NCI-H1417 treated with DMSO at 0.1 percent for 48 hours (cell line): ENCODE measurements around the gene PPIL4.
"Not testable (repeated sequence)": the region's sequence is repeated elsewhere in the genome, so short reads cannot be mapped to it uniquely, and the experiment has no call there.

Experiments used
- DNase-seq: peaks from one replicate; lab custom pipeline; 2025; lab: John Stamatoyannopoulos, UW

PPIL4 gene

DNA sequence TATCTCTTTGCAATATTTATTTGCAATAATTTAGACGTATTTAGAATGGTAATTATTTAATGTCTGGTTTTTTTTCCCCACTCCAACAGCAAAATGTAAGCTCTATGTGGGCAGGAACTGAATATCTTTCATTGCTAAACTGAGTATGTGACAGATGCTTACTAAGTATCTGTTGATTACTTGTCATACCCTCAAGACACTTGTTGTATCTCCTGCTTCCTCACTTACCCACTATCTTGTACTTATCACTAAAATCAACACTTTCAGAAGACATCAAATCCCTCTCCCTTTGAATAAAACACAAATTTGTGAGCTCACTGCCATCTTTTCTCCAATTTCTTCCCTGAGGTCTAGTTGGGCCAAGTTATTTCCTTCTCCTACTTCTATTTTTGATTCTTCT lies 30.3 kb downstream of the PPIL4 start:
- DNase-seq: no peak

DNA sequence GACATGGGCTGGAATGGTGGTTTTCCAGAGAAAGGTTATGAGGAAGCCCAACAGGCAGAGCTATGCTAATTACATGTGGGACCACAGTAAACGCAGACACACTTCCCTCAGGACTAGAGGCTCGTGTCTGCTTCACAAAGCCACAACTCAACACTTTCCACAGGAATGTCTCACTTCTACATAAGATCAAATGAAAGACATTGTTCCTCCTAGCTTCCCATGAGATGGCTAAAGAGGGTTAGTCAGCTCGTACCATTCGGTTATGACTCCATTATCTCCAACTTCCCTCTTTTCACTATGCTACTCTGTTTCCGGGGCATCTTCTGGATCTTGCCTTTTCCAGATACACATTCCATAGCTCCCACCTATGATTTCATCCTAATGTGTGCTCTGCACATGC lies 31.9 kb downstream of the PPIL4 start:
- DNase-seq: no peak

DNA sequence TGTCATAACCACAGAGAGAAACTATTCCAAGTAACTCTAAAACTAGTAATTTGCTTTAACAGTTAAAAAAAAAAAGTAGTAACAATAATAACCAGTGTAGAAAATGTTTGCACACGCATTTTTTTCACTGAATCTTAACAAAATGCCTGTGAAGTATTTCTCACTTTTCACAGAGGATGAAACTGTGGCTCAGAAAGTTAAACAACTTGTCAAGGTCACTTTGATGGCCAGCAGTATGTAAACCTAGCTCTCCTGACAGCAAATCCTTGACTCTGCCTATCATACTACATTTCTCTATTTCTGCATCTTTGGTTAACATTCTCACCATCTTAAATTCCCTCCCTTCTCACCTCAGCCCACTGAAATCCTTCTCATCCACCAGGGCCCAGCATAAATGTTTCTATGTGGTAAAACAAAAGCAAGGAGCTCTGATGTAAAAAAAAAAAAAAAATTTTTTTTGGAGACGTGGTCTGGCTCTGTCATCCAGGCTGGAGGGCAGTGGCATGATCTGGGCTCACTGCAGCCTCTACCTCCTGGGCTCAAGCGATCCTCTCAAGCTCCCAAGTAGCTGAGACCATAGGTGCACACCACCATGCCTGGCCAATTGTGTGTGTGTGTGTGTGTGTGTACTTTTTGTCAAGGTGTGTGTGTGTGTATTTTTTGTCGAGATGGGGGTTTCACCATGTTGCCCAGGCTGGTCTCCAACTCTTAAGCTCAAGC lies 34.9 kb downstream of the PPIL4 start:
- no peak for DNase-seq

DNA sequence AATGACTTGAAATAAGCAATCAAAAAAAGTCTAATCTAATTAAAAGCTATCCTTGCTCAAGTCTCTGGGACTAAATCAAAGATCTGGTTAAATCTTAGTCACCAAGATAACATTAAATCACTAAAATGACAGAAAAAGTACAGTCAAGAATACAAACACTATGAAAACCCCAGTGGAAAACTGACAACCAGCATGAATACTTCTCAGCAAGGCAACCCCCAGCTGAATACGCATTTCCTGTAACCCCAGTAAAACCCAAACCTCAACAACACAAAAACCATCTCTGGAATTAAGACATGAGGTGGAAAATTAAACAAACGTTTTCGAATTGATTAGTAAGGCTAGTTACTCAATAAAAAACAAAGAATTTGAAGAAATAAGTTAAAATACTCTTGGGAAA lies 37.4 kb downstream of the PPIL4 start:
- DNase-seq: no peak

DNA sequence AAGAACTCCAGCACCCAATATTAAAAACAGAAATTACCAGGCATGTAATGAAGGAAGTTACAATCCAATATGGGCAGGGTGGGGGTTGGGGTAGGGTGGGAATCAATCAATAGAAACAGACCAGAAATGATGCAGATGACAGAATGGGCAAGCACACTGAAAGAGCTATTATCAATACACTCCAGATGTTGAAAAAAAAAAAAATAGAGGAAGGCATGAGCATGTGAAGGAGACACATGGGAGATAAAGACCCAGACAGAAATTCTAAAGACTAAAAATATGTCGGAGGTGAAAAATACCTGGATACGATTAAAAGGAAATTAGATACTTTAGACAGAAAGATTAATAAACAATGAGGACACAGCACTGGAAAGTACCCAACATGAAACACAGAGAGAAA lies 42.0 kb downstream of the PPIL4 start:
- DNase-seq: no peak

DNA sequence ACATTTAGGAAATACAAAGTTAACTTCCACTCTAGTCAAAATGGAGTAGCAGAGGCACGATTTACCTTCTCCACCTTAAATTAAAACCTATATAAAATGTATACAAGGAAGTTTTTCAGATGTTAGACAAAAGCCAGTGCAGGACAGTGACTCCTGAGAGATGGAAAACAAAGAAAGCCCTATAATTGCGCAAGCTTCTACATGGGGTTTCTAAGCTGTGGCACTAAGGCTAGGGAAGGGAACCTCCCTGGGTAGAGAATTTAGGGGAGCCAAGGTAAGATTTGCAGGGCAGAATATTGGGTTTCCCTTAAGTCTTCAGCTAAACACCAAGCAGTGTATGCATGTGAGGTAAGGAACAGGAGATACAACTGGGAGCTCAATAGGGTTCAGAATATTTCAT lies 42.6 kb downstream of the PPIL4 start:
- no peak for DNase-seq

DNA sequence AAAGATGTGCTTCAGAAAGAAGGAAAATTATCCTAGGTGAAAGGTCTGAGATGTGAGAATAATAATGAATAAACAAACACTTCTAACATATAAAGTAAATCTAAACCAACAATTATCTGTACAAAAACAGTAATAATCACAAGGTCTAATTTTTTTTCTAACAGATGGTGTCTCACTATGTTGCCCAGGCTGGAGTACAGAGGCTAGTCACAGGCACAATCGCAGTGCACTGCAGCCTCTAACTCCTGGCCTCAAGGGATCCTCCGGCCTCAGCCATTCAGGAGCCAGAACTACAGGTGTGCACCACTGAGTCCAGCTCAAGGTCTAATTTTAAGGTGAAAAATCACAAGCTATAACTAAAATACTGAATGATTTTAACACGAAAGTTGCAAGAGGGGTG lies 44.1 kb downstream of the PPIL4 start:
- DNase-seq: no peak

DNA sequence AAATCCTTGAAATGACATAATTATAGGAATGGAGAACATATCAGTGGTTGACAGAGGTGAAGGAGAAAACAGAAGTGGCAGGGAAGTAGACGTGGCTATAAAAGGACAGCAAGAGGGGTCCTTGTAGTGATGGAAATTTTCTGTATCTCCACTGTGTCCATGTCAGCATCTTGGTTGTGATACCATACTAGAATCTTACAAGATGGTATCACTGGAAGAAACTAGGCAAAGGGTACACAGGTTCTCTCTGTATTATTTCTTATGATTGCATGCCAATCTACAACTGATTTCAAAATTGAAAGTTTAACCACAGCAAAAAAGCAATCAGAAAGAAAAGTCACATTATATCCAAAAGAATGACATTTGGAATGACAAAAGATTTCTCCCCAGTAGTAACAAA lies 44.6 kb downstream of the PPIL4 start:
- DNase-seq: no peak

DNA sequence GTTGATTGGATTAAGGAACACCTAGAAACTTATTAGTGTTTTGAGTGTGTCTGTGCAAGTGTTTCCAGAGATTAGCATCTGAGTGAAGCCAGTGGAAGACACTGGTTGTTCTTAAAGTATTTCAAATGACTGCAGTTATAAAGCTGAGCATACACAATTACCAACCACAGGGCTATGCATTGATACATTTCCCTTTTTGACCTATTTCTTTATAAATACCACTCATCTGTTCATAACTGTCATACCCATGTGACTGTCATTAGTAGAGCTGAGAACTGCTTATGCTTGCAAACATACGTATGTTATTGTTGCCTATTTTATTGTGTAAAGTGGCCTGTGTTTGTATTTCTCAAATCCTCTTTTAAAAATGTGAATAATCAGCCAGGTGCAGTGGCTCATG lies 45.7 kb downstream of the PPIL4 start:
- no peak for DNase-seq

DNA sequence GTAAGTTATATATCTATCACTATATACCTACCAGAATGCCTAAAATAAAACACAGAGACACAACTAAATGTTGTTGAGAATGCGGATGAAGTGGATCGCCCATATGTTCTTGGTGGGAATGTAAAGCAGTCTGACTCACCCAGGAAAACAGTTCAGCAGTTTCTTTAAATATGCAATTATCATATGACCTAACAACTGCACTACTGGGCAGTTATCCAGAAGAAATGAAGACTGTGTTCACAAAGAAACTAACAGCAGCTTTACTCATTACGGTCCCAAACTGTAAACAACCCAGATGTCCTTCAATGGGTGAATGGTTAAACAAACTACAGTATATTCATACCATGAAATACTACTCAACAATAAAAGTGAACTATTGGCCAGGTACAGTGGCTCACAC lies 46.8 kb downstream of the PPIL4 start:
- no peak for DNase-seq

DNA sequence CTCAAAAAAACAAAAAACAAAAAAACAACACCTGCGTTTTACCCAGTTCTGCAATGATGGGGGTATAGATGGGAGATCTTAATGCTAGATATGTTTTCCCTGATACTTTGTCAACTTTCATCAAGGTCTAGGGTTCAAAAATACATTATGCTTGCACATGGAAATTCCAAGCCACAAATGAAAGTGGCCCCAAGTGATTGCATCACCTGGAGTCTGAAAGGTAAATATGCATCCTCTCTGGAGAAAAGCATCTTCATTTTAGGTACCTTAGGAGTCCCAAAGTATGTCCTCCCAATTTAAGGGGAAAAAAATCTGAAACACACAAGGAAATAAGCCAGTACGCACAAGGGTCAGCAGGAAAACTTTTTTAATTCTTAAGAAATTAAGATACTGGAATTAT lies 48.5 kb downstream of the PPIL4 start:
- DNase-seq: no peak

DNA sequence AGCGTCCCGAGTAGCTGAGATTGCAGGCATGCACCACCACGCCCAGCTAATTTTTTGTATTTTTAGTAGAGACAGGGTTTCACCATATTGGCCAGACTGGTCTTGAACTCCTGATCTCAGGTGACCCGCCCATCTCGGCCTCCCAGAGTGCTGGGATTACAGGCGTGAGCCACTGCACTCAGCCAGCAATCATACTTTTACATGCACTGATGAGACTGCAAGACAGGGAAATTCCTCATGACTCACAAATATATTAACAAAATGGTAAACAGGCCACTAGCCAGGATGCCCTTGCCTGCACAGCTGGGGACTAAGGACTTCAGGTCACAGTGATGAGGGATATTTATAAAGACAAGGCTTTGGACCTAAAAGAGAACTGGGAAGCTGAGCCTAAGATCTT lies 49.2 kb downstream of the PPIL4 start:
- not testable (repeated sequence) for DNase-seq

DNA sequence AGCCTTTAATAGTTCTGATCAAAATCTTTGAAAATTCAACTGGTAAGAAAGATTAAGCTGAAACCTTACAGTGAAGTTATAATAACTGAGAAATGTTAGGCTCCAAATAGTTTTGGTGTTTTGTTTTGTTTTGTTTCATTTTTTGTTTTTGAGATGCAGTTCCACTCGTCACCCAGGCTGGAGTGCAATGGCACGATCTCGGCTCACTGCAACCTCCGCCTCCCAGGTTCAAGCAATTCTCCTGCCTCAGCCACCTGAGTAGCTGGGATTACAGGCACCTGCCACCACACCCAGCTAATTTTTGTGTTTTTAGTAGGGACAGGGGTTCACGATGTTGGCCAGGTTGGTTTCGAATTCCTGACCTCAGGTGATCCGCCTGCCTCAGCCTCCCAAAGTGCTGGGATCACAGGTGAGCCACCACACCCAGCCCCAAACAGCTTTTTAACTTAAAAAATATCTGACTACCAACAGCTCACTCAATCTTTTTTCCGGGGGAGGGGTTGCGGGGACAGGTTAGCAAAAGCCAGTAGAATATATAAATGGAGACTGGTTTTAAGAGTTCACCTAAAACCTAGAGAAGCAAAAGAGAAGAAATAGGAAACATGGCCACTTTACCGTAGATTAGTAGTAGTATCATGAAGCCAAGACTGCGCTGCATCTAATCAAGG lies 50.4 kb downstream of the PPIL4 start:
- DNase-seq: not testable (repeated sequence)

DNA sequence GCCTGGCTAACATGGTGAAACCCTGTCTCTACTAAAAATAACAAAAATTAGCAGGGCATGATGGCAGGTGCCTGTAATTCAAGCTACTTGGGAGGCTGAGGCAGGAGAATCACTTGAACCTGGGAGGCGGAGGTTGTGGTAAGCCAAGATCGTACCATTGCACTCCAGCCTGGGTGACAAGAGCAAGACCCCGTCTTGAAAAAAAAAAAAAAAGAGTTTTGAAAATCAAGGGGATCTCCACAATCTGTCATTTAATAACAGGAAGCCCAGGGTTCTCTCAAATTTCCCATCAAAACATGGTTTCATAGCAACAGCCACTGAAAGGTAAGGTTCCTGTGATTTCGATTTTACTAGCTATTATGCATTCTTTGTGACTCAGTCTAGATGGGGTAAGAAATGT lies 51.0 kb downstream of the PPIL4 start:
- DNase-seq: not testable (repeated sequence)

DNA sequence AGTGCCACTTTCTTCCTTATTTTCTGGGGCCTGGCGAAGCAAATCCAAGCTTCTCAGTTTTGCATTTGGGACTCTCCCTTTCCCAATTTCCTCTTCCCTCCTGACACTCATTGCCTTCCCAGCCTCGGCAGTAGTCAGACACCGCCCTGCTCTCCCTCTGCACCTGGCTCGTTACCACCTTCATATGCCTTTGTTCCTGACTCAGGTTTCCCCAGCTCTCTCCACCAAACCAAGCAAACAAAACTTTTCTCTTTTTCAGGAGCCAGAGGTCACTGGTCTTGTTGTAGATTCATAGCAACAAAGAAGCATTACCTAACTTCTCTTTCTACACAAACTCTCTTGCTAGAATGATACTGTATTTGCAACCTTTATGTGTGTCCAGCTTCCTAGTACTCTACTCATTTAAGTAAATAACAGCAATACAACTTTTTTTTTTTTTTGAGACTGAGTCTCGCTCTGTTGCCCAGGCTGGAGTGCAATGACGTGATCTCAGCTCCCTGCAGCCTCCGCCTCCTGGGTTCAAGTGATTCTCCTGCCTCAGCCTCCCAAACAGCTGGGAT lies 52.0 kb downstream of the PPIL4 start:
- DNase-seq: no peak

DNA sequence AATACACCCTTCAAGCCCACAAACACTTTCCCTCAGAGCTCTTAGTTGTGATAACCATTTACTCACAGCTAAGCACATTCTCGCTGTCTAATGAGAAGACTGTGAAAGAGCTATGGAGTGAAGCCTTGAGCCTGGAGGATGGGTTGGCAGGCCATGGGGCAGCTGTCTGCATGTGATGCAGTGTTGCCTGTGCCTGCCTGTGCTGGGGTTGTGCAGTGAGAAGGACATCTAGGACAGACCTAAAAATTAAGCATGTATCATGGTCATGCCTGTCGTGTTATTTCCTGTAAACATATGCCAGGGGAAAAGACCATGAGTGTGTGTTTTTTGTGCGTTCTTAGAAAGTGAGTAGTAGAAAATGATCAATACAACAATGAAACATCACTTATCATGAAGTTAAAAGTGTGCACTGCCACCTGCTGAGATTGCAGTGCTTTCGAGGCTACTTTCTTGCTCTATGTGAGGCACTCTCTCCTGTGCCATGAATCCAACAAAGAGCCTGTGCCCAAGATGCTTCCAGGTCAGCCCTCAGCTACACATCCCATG lies 53.0 kb downstream of the PPIL4 start:
- DNase-seq: no peak

DNA sequence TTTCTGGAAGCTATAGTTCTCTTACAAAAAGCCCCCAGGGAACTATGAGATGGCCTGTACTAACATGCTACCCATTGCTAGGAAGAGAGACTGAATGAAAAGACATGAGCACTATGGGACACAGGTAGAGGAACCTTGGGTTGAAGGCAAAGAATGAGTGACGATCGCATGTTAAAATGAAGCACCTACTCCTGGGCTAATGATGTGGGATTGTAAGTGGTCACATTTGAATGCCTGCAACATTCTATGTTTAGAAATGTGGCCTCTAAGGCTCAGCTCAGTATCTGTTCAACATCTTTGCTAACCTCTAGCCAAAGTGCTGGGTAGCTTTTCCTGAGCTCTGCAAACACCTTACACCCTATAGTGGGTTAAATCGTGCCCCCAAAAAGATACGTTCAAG lies 55.9 kb downstream of the PPIL4 start:
- DNase-seq: no peak

DNA sequence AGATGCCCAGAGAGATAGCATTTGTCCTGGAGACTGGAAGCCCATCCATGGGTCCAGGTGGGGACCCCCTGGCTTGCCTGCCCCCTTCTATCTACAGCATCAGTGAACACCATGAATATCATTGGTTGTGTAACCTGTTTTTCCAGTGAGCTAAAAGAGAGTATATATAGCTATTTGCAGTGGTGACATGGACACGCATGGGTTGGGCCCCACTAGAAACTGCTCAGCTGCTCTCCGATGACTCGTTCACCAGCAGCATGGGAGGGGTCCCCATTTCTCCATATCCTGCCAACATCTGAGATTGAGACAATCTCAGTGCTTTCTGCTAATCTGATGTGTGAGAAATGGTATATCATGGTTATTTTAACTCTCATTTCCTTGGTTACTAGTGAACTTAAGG lies 57.0 kb downstream of the PPIL4 start:
- DNase-seq: no peak

DNA sequence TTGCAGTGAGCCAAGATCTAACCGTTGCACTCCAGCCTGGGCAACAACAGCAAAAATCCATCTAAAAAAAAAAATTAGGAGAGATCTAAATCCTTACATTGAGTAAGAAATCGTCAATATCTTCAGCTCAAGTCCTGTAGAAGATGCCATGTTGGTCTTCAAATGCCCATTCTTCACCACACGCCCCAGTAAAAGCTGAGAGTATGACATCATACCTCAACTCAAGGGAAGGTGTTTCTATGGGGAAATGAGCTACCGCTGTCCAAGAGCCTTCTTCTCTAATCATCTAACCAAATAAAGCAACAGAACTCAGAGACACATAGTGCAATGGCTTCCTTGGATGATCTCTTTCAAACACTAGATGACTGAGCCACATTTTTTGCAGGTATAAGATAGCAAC lies 58.5 kb downstream of the PPIL4 start:
- no peak for DNase-seq

DNA sequence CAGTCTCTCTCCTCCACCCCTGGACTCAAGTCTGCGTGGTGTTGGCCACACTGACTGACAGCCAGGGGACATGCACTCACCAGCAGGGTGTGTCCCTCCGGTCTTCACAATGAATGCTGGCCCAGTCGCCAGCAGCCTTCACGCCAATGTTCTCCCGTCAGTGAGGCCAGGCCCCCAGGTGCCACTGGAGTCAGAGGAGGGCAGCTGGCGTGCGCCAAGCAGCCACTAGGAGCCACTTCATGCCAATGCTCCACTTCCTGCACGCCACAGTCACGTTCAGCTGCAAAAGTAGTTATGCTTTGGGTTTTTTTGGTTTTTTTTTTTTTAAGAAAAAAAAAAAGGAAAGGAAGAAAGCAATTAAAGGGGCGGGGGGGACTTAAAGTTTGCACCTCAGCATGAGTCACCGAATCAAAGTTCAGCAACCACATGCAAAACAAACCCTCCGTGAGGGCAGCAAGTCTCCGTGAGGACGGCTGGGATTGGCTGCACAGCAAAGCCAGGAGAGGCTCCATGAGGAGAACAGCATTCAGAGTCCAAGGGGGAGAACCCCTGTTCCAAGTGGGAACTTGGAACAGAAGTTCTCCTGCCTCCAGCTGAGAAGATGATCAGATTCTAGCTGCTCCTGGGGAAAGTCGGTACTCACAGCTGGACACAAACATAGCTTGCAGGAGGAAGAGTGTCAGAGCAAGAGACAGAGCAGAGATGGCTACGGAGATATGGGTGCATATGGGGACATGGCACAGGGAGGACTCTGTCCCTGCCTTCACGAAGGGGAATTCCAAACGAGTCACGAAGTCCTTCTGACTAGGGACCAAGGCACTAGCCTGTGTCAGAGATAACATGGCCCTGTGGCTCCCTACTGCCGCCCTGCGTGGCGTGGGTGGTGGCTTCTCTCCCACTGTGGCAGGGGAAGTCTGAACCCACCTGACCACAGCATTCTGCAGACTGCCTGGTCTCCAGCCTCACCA lies 60.8 kb downstream of the PPIL4 start, which contains the start of gene ZC3H12D:
TSS of gene ZC3H12D (minus strand) at position 282 of the 968 bp plus-strand sequence. CDS start 10,471 bp downstream, outside the sequence.
- no peak for DNase-seq

DNA sequence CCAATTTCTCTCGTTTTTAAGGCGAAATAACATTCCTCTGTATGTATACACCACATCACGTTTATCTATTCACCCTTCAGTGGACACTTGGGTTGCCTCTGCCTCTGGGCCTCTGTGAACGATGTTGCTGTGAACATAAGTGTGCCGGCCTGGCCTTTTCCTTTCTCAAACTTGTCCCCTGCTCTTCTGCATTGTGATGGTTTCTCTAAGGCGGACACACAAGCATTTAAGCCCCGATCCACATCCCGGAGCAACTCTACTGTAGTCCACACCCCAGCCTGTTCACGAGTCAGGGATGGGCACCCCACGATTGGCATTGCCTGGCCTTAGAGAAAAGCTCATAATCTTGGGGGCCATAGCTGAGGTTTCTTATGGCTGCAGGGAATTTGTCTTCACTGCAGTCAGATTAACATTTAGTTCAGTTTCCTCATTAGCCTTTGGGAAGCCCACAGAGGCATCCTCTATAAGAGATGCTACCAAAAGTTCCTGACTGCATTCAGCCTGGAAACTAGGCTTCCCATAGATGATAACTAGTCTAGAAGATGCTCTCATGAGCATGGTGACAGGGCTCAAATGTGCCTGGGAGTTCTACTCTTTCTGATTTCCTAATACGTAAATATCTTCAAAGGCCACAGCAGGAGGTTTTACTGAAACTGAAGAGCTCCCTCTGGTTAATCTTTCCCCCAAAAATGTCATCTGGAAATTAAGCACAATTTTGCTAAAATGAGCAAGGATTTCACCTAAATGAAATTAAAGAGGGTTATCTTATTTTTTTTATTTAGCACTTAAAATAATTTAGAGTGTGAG lies 61.8 kb downstream of the PPIL4 start:
- no peak for DNase-seq
